ENCODE results near the gene TTC39B.
"Not testable (repeated sequence)": the region's sequence is repeated elsewhere in the genome, so short reads cannot be mapped to it uniquely, and the experiment has no call there.

GRCh38 chr9:15232706-15233280 lies 74.2 kb downstream of the TTC39B start:
- not testable (repeated sequence) for TF ChIP-seq CTCF, EZH2phosphoT487, EZH2 (IDR thresholded peaks at IDR 0.05)

All from neural progenitor cell (in vitro differentiated cells).